H9 (cell line): Measurements from ENCODE around the gene TRPM3. TPM values are rescaled to one million over a fixed set of nuclear protein-coding genes. Genes with fewer than 3 reads are reported as not detected.

Experiments
- DNase-seq: peaks from one replicate; pipeline ENCODE4 v3.0.0-alpha.2; 2017
- H2AFZ ChIP-seq: one replicate; pipeline ENCODE4 v1.6.1; 2013; ENCODE audit warnings: mild to moderate bottlenecking, low read length, control low read depth, moderate library complexity
- H2AK5ac ChIP-seq: 2 replicates; pipeline ENCODE4 v1.6.1; 2013; ENCODE audit warnings: low read length, control low read depth, mixed read lengths; ENCODE audit not compliant: insufficient read length
- H2BK120ac ChIP-seq: one replicate; pipeline ENCODE4 v1.6.1; 2013; ENCODE audit warnings: low read depth, mild to moderate bottlenecking, low read length, control low read depth, inconsistent platforms; ENCODE audit not compliant: poor library complexity, severe bottlenecking
- H2BK12ac ChIP-seq: 2 replicates; pipeline ENCODE4 v1.6.1; 2013; ENCODE audit warnings: low read length, control low read depth, mixed read lengths, low read depth; ENCODE audit not compliant: insufficient read length
- H2BK15ac ChIP-seq: 2 replicates; pipeline ENCODE4 v1.6.1; 2013; ENCODE audit warnings: low read depth, low read length, control low read depth
- H2BK20ac ChIP-seq: one replicate; pipeline ENCODE4 v1.6.1; 2013; ENCODE audit warnings: low read depth, mild to moderate bottlenecking, low read length, control low read depth, inconsistent platforms; ENCODE audit not compliant: poor library complexity, severe bottlenecking
- H2BK5ac ChIP-seq: 2 replicates; pipeline ENCODE4 v1.6.1; 2013; ENCODE audit warnings: low read length, control low read depth, mixed read lengths; ENCODE audit not compliant: insufficient read length
- H3K14ac ChIP-seq: 2 replicates; pipeline ENCODE4 v1.6.1; 2013; ENCODE audit warnings: low read length, control low read depth; ENCODE audit not compliant: insufficient read depth
- H3K18ac ChIP-seq: 2 replicates; pipeline ENCODE4 v1.6.1; 2013; ENCODE audit warnings: low read depth, mild to moderate bottlenecking, mixed read lengths, low read length, control low read depth; ENCODE audit not compliant: insufficient read length
- H3K23ac ChIP-seq: 2 replicates; pipeline ENCODE4 v1.6.1; 2013; ENCODE audit warnings: low read length, control low read depth, mixed read lengths, low read depth; ENCODE audit not compliant: insufficient read length
- H3K23me2 ChIP-seq: 2 replicates; pipeline ENCODE4 v1.6.1; 2013; ENCODE audit warnings: low read depth, mild to moderate bottlenecking, mixed read lengths, low read length, control low read depth; ENCODE audit not compliant: insufficient read length, poor library complexity, severe bottlenecking
- H3K27ac ChIP-seq: 2 replicates; pipeline ENCODE4 v1.5.1; 2013; ENCODE audit warnings: low read length, control low read depth, mixed read lengths, low read depth; ENCODE audit not compliant: insufficient read length
- H3K27me3 ChIP-seq: 2 replicates; pipeline ENCODE4 v1.6.1; 2013; ENCODE audit warnings: low read length, control low read depth, inconsistent platforms; ENCODE audit not compliant: insufficient read depth
- H3K4ac ChIP-seq: 2 replicates; pipeline ENCODE4 v1.6.1; 2013; ENCODE audit warnings: low read depth, mild to moderate bottlenecking, control low read depth, inconsistent platforms, low read length, moderate library complexity
- H3K4me1 ChIP-seq: 2 replicates; pipeline ENCODE4 v1.6.1; 2013; ENCODE audit warnings: low read length, control low read depth, inconsistent platforms; ENCODE audit not compliant: insufficient read depth
- H3K4me2 ChIP-seq: 2 replicates; pipeline ENCODE4 v1.6.1; 2013; ENCODE audit warnings: low read length, control low read depth, mixed read lengths; ENCODE audit not compliant: insufficient read length, insufficient read depth
- H3K56ac ChIP-seq: 2 replicates; pipeline ENCODE4 v1.6.1; 2013; ENCODE audit warnings: low read depth, mild to moderate bottlenecking, mixed read lengths, low read length, control low read depth; ENCODE audit not compliant: insufficient read length
- H3K79me1 ChIP-seq: 2 replicates; pipeline ENCODE4 v1.6.1; 2013; ENCODE audit warnings: low read depth, mild to moderate bottlenecking, moderate library complexity, low read length, control low read depth, inconsistent platforms; ENCODE audit not compliant: insufficient read depth, poor library complexity, severe bottlenecking
- H3K79me2 ChIP-seq: 2 replicates; pipeline ENCODE4 v1.6.1; 2013; ENCODE audit warnings: low read length, control low read depth, inconsistent platforms; ENCODE audit not compliant: insufficient read depth
- H3K9ac ChIP-seq: 2 replicates; pipeline ENCODE4 v1.6.1; 2013; ENCODE audit warnings: low read length, control low read depth, mixed read lengths; ENCODE audit not compliant: insufficient read length; ENCODE audit errors: extremely low read depth
- H3K9me3 ChIP-seq: one replicate; pipeline ENCODE4 v1.6.1; 2013; ENCODE audit warnings: low read depth, low read length, inconsistent platforms; ENCODE audit not compliant: control insufficient read depth
- H3T11ph ChIP-seq: one replicate; pipeline ENCODE4 v1.6.1; 2013; ENCODE audit warnings: mild to moderate bottlenecking, low read length, control low read depth, inconsistent platforms
- H4K20me1 ChIP-seq: one replicate; pipeline ENCODE4 v1.6.1; 2013; ENCODE audit not compliant: control insufficient read depth, insufficient read length, insufficient read depth
- H4K5ac ChIP-seq: 2 replicates; pipeline ENCODE4 v1.6.1; 2013; ENCODE audit warnings: low read depth, mild to moderate bottlenecking, mixed read lengths, low read length, control low read depth; ENCODE audit not compliant: insufficient read length
- H4K8ac ChIP-seq: replicated peaks from 2 replicates; pipeline ENCODE4 v1.6.1; 2013; ENCODE audit warnings: low read length, control low read depth, mixed read lengths, low read depth; ENCODE audit not compliant: insufficient read length
- H4K91ac ChIP-seq: 2 replicates; pipeline ENCODE4 v1.6.1; 2013; ENCODE audit warnings: low read depth, mild to moderate bottlenecking, moderate library complexity, mixed read lengths, low read length, control low read depth; ENCODE audit not compliant: insufficient read length
- H3K27ac Mint-ChIP-seq, 3 experiments: 2 replicates in 2 of 3; 3 replicates in 1 of 3; pipeline ENCODE4 v1.8.0; 2020 to 2021; ENCODE audit warnings: mixed read lengths in 3 of 3, mild to moderate bottlenecking in 1 of 3, moderate library complexity in 1 of 3
- H3K27me3 Mint-ChIP-seq: 2 replicates; pipeline ENCODE4 v1.8.0; 2021; ENCODE audit warnings: low read depth, mild to moderate bottlenecking, moderate library complexity, mixed read lengths
- H3K36me3 Mint-ChIP-seq, 3 experiments: 2 replicates in 2 of 3; 3 replicates in 1 of 3; pipeline ENCODE4 v1.8.0; 2020 to 2021; ENCODE audit warnings: low read depth in 3 of 3, mixed read lengths in 3 of 3; ENCODE audit not compliant: insufficient read depth in 1 of 3
- H3K4me1 Mint-ChIP-seq, 2 experiments: 2 replicates each; pipeline ENCODE4 v1.8.0; 2020; ENCODE audit warnings: mixed read lengths in 2 of 2
- H3K4me3 Mint-ChIP-seq, 2 experiments: 2 replicates in 1 of 2; 3 replicates in 1 of 2; pipeline ENCODE4 v1.8.0; 2020 to 2021; ENCODE audit warnings: mild to moderate bottlenecking in 2 of 2, mixed read lengths in 2 of 2, moderate library complexity in 1 of 2
- H3K9me3 Mint-ChIP-seq, 2 experiments: 2 replicates in 1 of 2; 3 replicates in 1 of 2; pipeline ENCODE4 v1.8.0; 2020; ENCODE audit warnings: mild to moderate bottlenecking in 2 of 2, mixed read lengths in 2 of 2, moderate library complexity in 1 of 2
- CTCF ChIP-seq: fragments of 200-600 bp; sonication (generic); conservative IDR thresholded peaks from 3 replicates; pipeline ENCODE4 v1.8.0; 2021; ENCODE audit warnings: antibody characterized with exemption, mild to moderate bottlenecking
- WGBS: extraction: QIAGEN DNeasy Blood & Tissue Kit; methylation state at CpG from one replicate; pipeline ENCODE4 v1.1.7; 2013; ENCODE audit warnings: missing lambda C conversion rate, low lambda C conversion rate, mixed read lengths; ENCODE audit not compliant: insufficient read length; ENCODE audit errors: extremely low coverage; 5-methylcytosine and 5-hydroxymethylcytosine counted together
- total RNA-seq: library from RNA; stranded (reverse); gene quantifications from 2 replicates; pipeline ENCODE4 v1.2.1, GENCODE V29; 2021

Gene TRPM3
- total RNA-seq, 1 experiment from 2014 or later = 10.3 TPM

GRCh38 chr9:70492319-70492777, 629.1 kb downstream of the TRPM3 start:
- no peak for TF ChIP-seq CTCF
- Histone ChIP-seq H3K18ac (no peak overlapping the region), H3K56ac (no peak overlapping the region), H4K5ac (no peak overlapping the region), H3K27me3 (no peaks in the 10 kb centered on the region), H2AK5ac (no peak overlapping the region), H2BK12ac (no peak overlapping the region), H4K20me1 (no peaks in the 10 kb centered on the region), H3K4ac (no peak overlapping the region), H3K4me2 (no peak overlapping the region), H3K79me2 (no peaks in the 10 kb centered on the region), H4K8ac (no peak overlapping the region), H3K79me1 (no peaks in the 10 kb centered on the region), H2BK20ac (no peak overlapping the region), H3K27ac (no peak overlapping the region), H3K23me2 (no peaks in the 10 kb centered on the region), H3K9me3 (no peaks in the 10 kb centered on the region), H2AFZ (no peak overlapping the region), H2BK5ac (no peak overlapping the region), H3T11ph (no peak overlapping the region), H3K14ac (no peak overlapping the region), H3K9ac (no peak overlapping the region), H2BK15ac (no peak overlapping the region), H2BK120ac (no peak overlapping the region), H4K91ac (no peak overlapping the region), H3K4me1 (no peaks in the 10 kb centered on the region), H3K23ac (no peak overlapping the region)
- DNase-seq = no peak
- Mint-ChIP-seq H3K27ac (no peak overlapping the region), H3K36me3 (no peaks in the 10 kb centered on the region; a peak in 1 of 7 replicates), H3K9me3 (no peaks in the 10 kb centered on the region; a peak in 1 of 5 replicates), H3K27me3 (peaks cover 1% of the 10 kb centered on the region; the same call in 1 of the 2 replicates), H3K4me3 (no peak overlapping the region), H3K4me1 (no peaks in the 10 kb centered on the region)
- no CpG with 5 or more reads among the region's 2 CpGs for WGBS
